SK-N-SH (cell line): ENCODE measurements around the gene ATP6V1B1. TPM values are rescaled to one million over a fixed set of nuclear protein-coding genes. Genes with fewer than 3 reads are reported as not detected.

Experiments
- CTCF ChIA-PET: fragments of 300-600, 350-600 bp; formaldehyde crosslinking; extraction: SDS; loops from one replicate; lab custom pipeline; 2021; lab: Yijun Ruan, JAX
- POLR2A ChIA-PET: fragments of 350-600 bp; sonication (Branson Sonifier 250); formaldehyde crosslinking; extraction: SDS; loops from one replicate; lab custom pipeline; 2020; ENCODE audit warnings: antibody characterized with exemption, inconsistent platforms; lab: Yijun Ruan, JAX
- DNase-seq: peaks from one replicate; pipeline ENCODE4 v3.0.0; 2012
- H2AFZ ChIP-seq: fragments of 200-600 bp; sonication (generic); 2 replicates; pipeline ENCODE4 v1.8.1; 2016; ENCODE audit warnings: antibody characterized with exemption, mild to moderate bottlenecking, low read depth
- H3F3A ChIP-seq: fragments of 200-600 bp; sonication (generic); replicated peaks from 2 replicates; pipeline ENCODE3; 2016; ENCODE audit warnings: antibody characterized with exemption, mild to moderate bottlenecking; ENCODE audit not compliant: insufficient read depth
- H3K27ac ChIP-seq, 2 experiments: fragments of 200-500 bp in 1 of 2; fragments of 200-600 bp in 1 of 2; sonication (Bioruptor generic) in 1 of 2; sonication (generic), shearing (Covaris generic) in 1 of 2; 2 replicates each; pipeline versions ENCODE4 v1.5.1 to v1.6.1; 2014 to 2016; ENCODE audit warnings: low read depth in 2 of 2, inconsistent platforms in 1 of 2, low read length in 1 of 2, mild to moderate bottlenecking in 1 of 2, mixed read lengths in 1 of 2
- H3K27me3 ChIP-seq: fragments of 200-600 bp; sonication (generic), shearing (Covaris generic); 2 replicates; pipeline ENCODE4 v1.6.1; 2016; ENCODE audit warnings: mixed run types; ENCODE audit not compliant: insufficient read depth
- H3K36me3 ChIP-seq, 2 experiments: fragments of 200-500 bp in 1 of 2; fragments of 200-600 bp in 1 of 2; sonication (Bioruptor generic) in 1 of 2; sonication (generic) in 1 of 2; replicated peaks in 1 of 2; 2 replicates each; pipeline versions ENCODE3 to v1.5.1; 2014 to 2016; ENCODE audit warnings: low read length in 1 of 2, mild to moderate bottlenecking in 1 of 2; ENCODE audit not compliant: insufficient read depth in 2 of 2, control insufficient read depth in 1 of 2
- H3K4me1 ChIP-seq, 2 experiments: fragments of 200-500 bp in 1 of 2; fragments of 200-600 bp in 1 of 2; sonication (Bioruptor generic) in 1 of 2; sonication (generic), shearing (Covaris generic) in 1 of 2; 2 replicates each; pipeline versions ENCODE4 v1.5.1 to v1.6.1; 2014 to 2016; ENCODE audit warnings: low read depth in 1 of 2, low read length in 1 of 2, mixed run types in 1 of 2; ENCODE audit not compliant: insufficient read depth in 2 of 2, control insufficient read depth in 1 of 2
- H3K4me2 ChIP-seq: fragments of 200-600 bp; sonication (generic), shearing (Covaris generic); 2 replicates; pipeline ENCODE4 v1.6.1; 2017; ENCODE audit warnings: mixed run types
- H3K4me3 ChIP-seq, 2 experiments: fragments of 200-500 bp in 1 of 2; fragments of 200-600 bp in 1 of 2; sonication (Bioruptor generic) in 1 of 2; sonication (generic), shearing (Covaris generic) in 1 of 2; 2 replicates each; pipeline versions ENCODE4 v1.5.1 to v1.8.1; 2014 to 2016; ENCODE audit warnings: low read depth in 2 of 2, inconsistent platforms in 1 of 2, low read length in 1 of 2, mild to moderate bottlenecking in 1 of 2, mixed read lengths in 1 of 2, moderate library complexity in 1 of 2
- H3K79me2 ChIP-seq: fragments of 200-600 bp; sonication (generic); 2 replicates; pipeline ENCODE4 v1.8.1; 2017; ENCODE audit warnings: mild to moderate bottlenecking; ENCODE audit not compliant: insufficient read depth
- H3K9ac ChIP-seq: fragments of 200-600 bp; sonication (generic); 2 replicates; pipeline ENCODE4 v1.6.1; 2017; ENCODE audit warnings: mixed run types
- H3K9me2 ChIP-seq: fragments of 200-600 bp; sonication (generic); 2 replicates; pipeline ENCODE4 v1.6.1; 2017; ENCODE audit warnings: mixed run types
- H3K9me3 ChIP-seq: fragments of 200-600 bp; sonication (generic); 2 replicates; pipeline ENCODE4 v1.6.1; 2017; ENCODE audit warnings: mixed run types, mild to moderate bottlenecking, moderate library complexity
- H4K20me1 ChIP-seq: fragments of 200-600 bp; sonication (generic); 2 replicates; pipeline ENCODE4 v1.6.1; 2017; ENCODE audit warnings: mild to moderate bottlenecking, mixed run types; ENCODE audit not compliant: insufficient read depth
- ELF1 ChIP-seq: IDR thresholded peaks from 2 replicates; pipeline ENCODE4 v1.4.0; 2012
- EZH2phosphoT487 ChIP-seq: fragments of 200-600 bp; sonication (generic); IDR thresholded peaks from 2 replicates; pipeline ENCODE4 v1.6.1; 2017; ENCODE audit warnings: low read depth, mixed run types, mild to moderate bottlenecking, antibody characterized with exemption, moderate library complexity, borderline replicate concordance
- JUND ChIP-seq: IDR thresholded peaks from 2 replicates; pipeline ENCODE4 v1.4.0; 2012
- MEF2A ChIP-seq: IDR thresholded peaks from 2 replicates; pipeline ENCODE4 v1.4.0; 2012; ENCODE audit warnings: low read depth, borderline replicate concordance
- NFIC ChIP-seq: IDR thresholded peaks from 2 replicates; pipeline ENCODE4 v1.4.0; 2012; ENCODE audit warnings: borderline replicate concordance
- RFX5 ChIP-seq: IDR thresholded peaks from 2 replicates; pipeline ENCODE4 v1.6.1; 2012; ENCODE audit warnings: mild to moderate bottlenecking, improper control_type of control experiment, low read length
- RXRA ChIP-seq: IDR thresholded peaks from 2 replicates; pipeline ENCODE4 v1.4.0; 2012; ENCODE audit warnings: low read depth, mild to moderate bottlenecking, borderline replicate concordance
- SIN3A ChIP-seq: IDR thresholded peaks from 2 replicates; pipeline ENCODE4 v1.6.1; 2012; ENCODE audit warnings: low read depth, mild to moderate bottlenecking, low read length, moderate library complexity, borderline replicate concordance
- TAF1 ChIP-seq: IDR thresholded peaks from 2 replicates; pipeline ENCODE4 v1.6.1; 2012; ENCODE audit warnings: low read depth, mild to moderate bottlenecking, low read length, moderate library complexity, borderline replicate concordance
- TCF12 ChIP-seq: IDR thresholded peaks from 2 replicates; pipeline ENCODE4 v1.4.0; 2012
- WGBS: methylation state at CpG from one replicate; pipeline ENCODE4 v1.1.6; 2017; ENCODE audit warnings: low lambda C conversion rate; 5-methylcytosine and 5-hydroxymethylcytosine counted together
- polyA plus RNA-seq, 3 experiments: library from polyadenylated mRNA; depleted of rRNA; stranded (reverse); fragments of >200 nt; gene quantifications; 2 replicates each; pipeline ENCODE4 v1.2.3, GENCODE V29; 2012
- TF ChIP-seq, protein P1 (sequence below): IDR thresholded peaks from 2 replicates; pipeline ENCODE4 v1.6.1; 2012; ENCODE audit warnings: mild to moderate bottlenecking, low read depth, low read length, moderate library complexity

The ATP6V1B1 gene
- polyA plus RNA-seq, 1 of the 3 experiments (the other 2 are of a cell fraction) = 4.9 TPM

DNA sequence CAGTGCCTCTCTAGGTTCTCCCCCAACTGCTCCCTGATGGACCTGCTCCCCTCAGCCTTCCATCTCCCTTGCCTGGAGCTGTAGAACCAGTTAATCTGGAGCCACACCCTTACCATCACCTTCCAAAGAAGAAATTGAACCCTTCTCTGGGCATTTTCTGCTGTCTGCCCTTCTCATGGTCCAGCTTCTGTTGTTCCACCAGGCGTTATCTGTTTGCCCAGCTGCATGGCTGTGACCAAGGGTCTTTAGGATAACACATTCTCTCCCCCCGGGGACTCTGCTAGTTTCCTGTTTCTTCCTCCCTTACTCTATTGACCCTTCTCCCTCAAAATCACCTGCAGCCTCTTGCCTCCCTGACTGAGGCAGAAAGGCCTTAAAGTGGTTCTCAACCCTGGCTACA lies 39.5 kb downstream of the ATP6V1B1 start:
- WGBS = 80% methylated on average over 2 of the region's 2 CpGs
- POLR2A ChIA-PET = no interaction called here

DNA sequence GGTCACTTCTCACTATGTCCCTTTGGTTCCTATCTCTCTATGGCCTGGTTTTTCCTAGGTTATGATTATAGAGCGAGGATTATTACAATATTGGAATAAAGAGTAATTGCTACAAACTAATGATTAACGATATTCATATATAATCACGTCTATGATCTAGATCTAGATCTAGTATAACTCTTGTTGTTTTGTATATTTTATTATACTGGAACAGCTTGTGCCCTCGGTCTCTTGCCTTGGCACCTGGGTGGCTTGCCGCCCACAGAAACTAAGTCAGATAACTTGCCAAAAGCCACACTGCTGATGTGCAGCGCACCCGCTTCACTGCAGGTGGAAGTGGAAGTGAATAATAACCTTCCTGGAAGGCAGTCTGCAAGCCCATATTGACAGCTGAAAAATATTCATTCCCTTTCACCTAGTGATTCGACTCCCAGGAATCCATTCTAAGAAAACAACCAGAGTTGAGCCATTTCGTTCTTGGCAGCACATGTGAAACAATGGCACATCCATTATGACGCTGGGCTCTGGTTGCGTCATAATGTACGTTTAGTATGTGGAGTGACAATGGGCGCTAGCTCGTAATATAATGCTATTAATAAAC lies 42.0 kb downstream of the ATP6V1B1 start:
- CTCF ChIA-PET = interaction anchor here (0.7 to 4.0 kb wide), 16 partner anchors 8 to 258 kb away, joined by 3 to 33 read pairs (median 4); partner anchors contain the start of gene FIGLA
- H3K9me3 ChIP-seq = no peaks in the 10 kb centered on the region
- H3K27ac ChIP-seq = peak overlapping the region in 1 of 2 experiments; percentile 87; a peak in 2 of 4 replicates

More for the DNA sequence above, 39.5 kb downstream of the ATP6V1B1 start:
- no peaks in the 10 kb centered on the region for H4K20me1 ChIP-seq
- H3K36me3 ChIP-seq = no peaks in the 10 kb centered on the region
- no peaks in the 10 kb centered on the region for H3K9me2 ChIP-seq
- CTCF ChIA-PET = interaction anchor here (0.6 to 4.0 kb wide), 6 partner anchors 11 to 126 kb away, joined by 3 to 19 read pairs (median 4); no protein-coding TSS in a partner anchor
- H3K9ac ChIP-seq = no peak overlapping the region
- no peak for DNase-seq
- H3F3A ChIP-seq = no peaks in the 10 kb centered on the region
- no peaks in the 10 kb centered on the region for H3K9me3 ChIP-seq
- no peaks in the 10 kb centered on the region for H3K27me3 ChIP-seq
- no peaks in the 10 kb centered on the region for H3K79me2 ChIP-seq
- H2AFZ ChIP-seq = no peak overlapping the region
- peaks cover 3 to 6% of the 10 kb centered on the region in 2 experiments; a peak in 3 of 4 replicates for H3K4me1 ChIP-seq
- TF ChIP-seq TAF1 (no peak), MEF2A (no peak), RFX5 (no peak), ELF1 (no peak), SIN3A (no peak), EZH2phosphoT487 (no peak), JUND (no peak), NFIC (no peak)
- TF ChIP-seq, protein P1, sequence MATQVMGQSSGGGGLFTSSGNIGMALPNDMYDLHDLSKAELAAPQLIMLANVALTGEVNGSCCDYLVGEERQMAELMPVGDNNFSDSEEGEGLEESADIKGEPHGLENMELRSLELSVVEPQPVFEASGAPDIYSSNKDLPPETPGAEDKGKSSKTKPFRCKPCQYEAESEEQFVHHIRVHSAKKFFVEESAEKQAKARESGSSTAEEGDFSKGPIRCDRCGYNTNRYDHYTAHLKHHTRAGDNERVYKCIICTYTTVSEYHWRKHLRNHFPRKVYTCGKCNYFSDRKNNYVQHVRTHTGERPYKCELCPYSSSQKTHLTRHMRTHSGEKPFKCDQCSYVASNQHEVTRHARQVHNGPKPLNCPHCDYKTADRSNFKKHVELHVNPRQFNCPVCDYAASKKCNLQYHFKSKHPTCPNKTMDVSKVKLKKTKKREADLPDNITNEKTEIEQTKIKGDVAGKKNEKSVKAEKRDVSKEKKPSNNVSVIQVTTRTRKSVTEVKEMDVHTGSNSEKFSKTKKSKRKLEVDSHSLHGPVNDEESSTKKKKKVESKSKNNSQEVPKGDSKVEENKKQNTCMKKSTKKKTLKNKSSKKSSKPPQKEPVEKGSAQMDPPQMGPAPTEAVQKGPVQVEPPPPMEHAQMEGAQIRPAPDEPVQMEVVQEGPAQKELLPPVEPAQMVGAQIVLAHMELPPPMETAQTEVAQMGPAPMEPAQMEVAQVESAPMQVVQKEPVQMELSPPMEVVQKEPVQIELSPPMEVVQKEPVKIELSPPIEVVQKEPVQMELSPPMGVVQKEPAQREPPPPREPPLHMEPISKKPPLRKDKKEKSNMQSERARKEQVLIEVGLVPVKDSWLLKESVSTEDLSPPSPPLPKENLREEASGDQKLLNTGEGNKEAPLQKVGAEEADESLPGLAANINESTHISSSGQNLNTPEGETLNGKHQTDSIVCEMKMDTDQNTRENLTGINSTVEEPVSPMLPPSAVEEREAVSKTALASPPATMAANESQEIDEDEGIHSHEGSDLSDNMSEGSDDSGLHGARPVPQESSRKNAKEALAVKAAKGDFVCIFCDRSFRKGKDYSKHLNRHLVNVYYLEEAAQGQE = no peak
- H3K27ac ChIP-seq = no peak overlapping the region
- H3K4me2 ChIP-seq = no peak overlapping the region
- H3K4me3 ChIP-seq = no peak overlapping the region

More for the DNA sequence above, 42.0 kb downstream of the ATP6V1B1 start:
- peak overlapping the region; percentile 72; the same call in 1 of the 2 replicates for H3K9ac ChIP-seq
- H3K4me3 ChIP-seq = peak overlapping the region; percentile 61 to 88
- peak; percentile 7 for DNase-seq
- no peaks in the 10 kb centered on the region for H3K9me2 ChIP-seq
- no peaks in the 10 kb centered on the region for H3K36me3 ChIP-seq
- no peaks in the 10 kb centered on the region for H4K20me1 ChIP-seq
- H3K4me1 ChIP-seq = peaks cover 3 to 6% of the 10 kb centered on the region in 2 experiments; a peak in 3 of 4 replicates
- peak; percentile 8; the same call in 1 of the 2 replicates for TF ChIP-seq TCF12
- no peak for TF ChIP-seq RXRA
- no peaks in the 10 kb centered on the region for H3F3A ChIP-seq
- no peak overlapping the region for H2AFZ ChIP-seq
- POLR2A ChIA-PET = no interaction called here
- 56% methylated on average over 14 of the region's 14 CpGs for whole genome bisulfite sequencing
- H3K4me2 ChIP-seq = peak overlapping the region; percentile 90
- no peaks in the 10 kb centered on the region for H3K27me3 ChIP-seq
- no peaks in the 10 kb centered on the region for H3K79me2 ChIP-seq
